HG02610 (cell line): ENCODE measurements around the gene SSTR3.
A peak's percentile ranks its signal among the peaks of the same experiment; 100 is the strongest.
"Not testable (repeated sequence)": the region's sequence is repeated elsewhere in the genome, so short reads cannot be mapped to it uniquely, and the experiment has no call there.

Experiments
- ATAC-seq: cut with Tn5 transposase; IDR thresholded peaks from one replicate; pipeline ENCODE4 v1.9.1; 2021; ENCODE audit warnings: mild to moderate bottlenecking, moderate library complexity; ENCODE audit not compliant: unreplicated experiment

The SSTR3 gene

DNA sequence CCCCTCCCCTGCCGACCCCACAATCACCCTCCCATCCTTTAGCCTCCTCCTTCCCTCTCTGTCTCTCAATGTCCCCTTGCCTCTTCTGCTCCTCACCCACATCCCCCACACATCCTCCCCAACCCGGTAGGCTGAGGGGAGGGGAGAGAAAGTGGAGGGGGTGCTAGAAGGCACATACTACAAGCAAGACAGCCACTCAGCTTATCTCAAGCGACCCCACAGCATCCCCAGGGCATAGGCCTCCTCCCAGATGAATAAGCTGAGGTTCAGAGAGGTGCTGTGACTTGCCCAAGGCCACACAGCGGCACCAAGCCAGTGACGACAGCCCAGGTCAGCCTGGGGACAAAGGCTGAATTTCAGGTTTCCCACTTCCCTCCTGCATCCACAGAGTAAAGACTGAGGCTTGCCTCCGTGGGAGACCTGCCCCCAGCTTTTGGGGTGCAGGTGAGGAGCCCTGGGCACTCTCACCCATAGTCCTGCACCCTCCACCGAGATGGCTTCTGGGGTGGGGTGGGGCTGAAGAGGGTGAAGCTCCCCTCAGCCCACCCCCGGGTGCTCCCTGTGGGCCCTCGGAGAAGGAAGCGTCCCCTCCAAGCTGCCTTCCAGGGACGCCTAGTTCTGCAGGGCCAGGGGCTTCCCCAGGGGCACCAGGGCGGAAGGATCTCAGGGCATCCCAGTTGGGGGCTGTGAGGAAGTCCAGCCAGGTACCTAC lies 31.3 kb upstream of the SSTR3 start:
- ATAC-seq = no peak

DNA sequence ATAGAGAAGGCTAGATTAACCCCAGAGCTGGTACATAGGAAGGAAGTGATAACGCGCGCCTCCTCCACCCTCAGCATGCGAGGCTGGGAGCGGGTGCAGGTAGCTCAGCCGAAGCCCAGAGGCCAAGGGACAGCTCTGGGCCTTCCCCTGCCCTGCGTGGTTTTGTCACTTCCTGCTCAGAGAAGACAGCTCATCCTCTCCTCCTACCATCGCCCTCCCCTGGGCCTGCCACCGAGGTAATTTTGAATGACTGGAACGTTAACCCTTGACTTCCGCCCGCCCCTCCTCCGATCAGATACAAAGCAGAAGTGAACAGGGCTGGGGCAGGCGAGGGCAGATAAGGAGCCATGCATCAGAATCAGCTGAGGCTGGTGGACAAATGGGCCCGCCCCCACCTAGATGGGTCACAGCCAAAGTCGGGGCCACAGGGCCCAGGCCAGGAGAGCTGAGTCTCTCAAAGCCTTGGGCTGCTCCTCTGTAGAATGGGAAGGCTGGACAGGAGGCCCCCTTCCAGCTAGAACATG lies 30.2 kb upstream of the SSTR3 start:
- peak; percentile 67 for ATAC-seq

DNA sequence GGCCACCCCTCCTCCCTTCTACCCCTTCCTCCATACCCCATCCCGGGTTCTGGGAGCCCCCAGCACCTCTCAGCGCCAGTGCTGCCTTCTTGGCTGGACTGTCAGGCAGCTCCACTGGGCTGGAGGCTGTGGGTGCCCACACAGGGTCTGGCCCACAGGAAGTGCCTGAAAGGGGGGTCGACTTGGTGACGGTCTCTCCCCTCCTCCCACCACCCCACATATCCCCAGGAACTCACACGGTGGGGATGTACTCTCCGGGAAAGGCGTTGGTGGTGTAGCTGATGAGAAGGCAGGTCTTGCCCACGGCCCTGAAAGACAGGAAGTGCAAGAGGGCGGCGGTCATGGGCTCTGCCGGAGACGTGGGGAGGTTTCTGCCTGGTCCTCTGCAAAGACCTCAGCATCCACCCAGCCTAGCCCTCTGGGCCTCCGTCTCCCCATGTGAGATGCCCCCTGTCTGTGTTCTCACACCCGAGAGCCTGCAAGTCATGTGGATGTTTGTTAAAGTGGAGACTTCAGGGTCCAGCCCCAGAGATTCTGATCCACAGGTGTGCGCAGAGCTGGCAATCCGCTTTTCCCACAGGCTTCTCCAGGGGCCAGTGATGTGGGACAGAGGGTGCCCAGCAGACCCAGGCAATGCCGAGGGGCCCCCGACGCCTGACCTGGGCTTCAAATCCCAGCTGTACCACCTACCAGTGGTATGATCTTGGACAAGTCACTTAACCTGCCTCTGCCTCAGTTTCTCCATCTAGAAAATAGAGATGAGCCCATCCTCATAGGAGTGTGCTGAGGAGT lies 29.3 kb upstream of the SSTR3 start:
- no peak for ATAC-seq

DNA sequence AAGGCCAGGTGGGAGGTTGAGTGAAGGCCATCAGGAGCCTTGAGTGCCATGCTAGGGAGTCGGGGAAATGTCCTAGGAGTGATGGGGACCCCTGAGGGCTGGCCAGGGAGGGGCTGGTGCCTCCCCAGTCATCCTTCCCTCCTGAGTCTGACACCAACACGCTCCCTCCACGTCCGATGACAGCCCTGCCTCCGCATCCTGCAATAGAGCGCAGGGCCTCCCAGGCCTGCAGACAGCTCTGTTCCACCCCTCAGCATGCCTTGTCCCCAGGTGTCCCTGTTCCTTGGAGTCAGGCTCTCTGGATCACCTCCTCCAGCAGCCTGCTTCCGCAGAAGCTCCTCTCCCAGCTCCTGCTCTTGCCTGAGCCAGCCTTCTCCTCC lies 28.7 kb upstream of the SSTR3 start:
- no peak for ATAC-seq

DNA sequence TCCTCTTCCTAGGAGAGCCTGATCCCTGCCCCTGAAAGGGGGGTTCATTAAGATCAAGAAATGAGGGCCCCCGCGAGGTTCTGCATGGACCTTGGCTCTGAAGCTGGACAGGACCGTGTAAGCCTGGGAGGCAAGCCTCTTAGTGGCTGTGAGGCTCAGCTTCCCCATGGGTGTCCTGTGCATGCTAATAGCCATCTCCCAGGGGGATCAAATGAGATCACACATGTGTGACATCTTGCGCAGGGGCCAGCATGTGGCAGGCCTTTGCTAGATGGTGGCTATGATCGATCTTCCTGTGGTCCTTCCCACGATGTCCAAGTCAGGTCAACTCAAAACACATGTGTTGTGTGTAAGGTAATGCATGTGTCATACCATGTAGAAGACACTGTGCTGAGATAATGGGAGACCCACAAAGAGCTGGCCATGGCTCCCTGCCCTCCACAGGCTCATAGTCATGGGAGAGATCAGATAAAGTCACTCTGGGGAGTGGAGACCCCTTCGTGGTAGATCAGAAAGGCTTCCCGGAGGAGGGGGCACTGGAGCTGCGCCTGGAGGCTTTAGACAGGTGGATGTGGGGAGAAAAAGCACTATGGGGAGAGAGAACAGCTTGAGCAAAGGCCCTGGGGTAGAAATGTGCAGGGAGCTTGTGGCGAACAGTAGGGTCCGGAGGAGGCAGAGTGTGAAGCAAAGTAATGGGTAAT lies 28.1 kb upstream of the SSTR3 start:
- no peak for ATAC-seq

DNA sequence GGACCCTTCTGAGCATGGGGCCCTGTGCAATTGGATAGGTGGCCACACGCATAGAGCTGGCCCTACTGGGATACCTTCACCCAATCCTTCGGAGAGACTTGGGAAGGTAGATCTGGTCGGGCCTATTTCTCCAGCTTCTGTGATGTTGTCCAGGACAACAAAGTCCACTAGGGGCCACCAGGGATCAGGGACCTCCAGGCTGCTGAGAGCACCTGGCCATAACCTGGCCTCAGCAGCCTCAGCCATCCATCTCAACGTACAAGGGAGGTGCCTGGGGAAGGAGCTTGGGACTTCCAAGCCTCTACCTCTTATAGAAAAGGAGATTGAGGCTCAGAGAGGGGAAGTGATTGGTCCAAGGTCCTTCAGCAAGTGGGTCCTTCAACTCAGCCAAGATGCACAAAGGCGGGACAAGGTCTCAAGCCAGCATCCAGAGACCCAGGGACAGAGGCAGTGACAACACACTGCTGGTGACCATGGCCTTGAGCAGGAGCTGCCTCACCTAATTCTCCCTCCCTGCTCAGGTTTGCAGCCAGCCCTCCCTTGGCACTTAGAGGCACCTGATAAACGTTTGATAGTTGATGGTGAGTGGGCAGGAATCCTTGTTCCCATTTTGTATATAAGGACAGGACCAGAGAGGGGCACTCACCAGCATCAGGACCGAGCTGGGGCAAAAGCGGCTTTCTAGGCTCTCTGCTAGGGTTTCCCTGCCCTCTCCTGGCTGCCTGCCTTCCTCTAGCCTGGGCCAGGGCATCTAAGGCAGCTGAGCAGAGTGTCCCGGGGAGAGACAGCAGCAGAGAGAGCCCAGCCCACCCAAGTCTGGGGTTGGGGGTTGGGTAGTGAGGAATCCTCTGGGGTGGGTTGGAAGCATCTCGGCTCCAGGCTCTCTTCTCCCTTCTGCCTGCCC lies 27.3 kb upstream of the SSTR3 start:
- ATAC-seq = no peak

DNA sequence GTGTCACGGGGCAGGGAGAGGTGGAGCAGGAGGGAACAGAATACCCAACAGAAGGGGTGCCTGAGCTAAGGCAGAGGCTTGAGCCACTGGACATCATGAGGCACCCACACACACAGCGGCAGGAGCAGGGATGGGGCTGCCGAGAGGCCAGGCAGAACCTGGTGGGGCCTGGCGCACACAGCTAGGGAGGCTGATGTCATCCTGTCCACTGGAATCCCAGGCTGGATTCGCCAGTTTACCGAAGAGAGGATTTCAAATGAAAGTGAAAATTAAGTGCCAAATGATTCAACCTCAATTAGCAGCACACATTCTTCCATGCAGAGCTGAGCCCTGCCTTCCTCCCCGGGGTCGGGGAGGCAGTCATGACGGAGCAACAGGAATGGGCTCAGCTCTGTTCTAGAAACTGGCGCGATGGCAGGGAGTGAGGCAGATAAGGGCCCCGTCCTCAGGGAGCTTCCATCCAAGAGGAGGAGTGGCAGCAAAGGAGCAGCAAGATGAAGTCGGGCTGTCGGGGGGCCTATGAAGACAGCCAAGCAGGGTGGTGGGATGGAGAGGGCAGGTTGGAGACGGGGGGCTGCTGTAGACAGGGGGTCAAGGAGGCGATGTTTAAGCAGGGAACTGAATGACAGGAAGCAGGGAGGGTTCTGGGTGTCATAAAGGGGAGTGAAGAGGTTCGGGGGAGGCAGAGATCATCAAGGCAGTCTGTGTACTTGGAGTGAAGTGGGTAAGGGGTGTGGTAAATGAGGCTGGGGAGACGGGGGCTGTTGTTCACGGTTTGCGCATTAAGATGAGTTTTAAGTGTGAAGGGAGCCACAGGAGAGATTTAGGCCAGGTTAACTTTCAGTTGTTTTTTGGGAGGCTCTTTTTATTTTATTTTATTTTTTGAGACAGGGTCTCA lies 25.3 kb upstream of the SSTR3 start:
- ATAC-seq = no peak

DNA sequence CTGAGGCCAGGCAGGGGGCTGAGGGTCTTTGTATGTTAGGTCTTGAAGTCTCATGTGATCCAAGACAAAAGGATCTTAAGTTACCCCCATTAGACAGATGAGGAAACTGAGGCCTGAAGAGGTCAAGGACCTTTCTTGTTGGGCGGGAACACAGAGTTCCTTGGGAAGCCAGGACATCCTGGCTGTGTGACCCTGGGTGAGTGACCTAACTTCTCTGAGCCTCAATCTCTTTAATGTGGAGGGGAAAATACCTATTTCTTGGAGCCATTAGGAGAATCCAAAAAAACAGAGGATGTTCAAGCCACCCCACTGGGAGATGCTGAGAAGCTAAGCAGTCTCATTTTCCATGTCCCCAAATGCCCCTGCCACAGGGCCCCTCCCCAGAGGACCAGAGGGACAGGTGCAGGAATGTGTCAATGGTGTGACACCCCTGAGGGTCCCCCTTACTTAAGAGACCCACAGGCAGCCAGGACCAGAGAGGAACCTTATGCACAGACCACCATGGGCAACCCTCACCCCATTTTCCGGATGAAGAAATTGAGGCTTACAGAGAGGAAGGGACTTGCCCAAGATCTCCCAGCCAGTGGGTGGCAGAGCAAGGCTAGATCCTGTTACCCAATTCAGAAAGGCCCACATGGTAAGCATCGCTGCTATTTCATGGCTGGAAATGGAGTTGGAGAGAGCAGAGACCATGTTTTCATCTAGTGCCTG lies 23.8 kb upstream of the SSTR3 start:
- ATAC-seq = no peak

DNA sequence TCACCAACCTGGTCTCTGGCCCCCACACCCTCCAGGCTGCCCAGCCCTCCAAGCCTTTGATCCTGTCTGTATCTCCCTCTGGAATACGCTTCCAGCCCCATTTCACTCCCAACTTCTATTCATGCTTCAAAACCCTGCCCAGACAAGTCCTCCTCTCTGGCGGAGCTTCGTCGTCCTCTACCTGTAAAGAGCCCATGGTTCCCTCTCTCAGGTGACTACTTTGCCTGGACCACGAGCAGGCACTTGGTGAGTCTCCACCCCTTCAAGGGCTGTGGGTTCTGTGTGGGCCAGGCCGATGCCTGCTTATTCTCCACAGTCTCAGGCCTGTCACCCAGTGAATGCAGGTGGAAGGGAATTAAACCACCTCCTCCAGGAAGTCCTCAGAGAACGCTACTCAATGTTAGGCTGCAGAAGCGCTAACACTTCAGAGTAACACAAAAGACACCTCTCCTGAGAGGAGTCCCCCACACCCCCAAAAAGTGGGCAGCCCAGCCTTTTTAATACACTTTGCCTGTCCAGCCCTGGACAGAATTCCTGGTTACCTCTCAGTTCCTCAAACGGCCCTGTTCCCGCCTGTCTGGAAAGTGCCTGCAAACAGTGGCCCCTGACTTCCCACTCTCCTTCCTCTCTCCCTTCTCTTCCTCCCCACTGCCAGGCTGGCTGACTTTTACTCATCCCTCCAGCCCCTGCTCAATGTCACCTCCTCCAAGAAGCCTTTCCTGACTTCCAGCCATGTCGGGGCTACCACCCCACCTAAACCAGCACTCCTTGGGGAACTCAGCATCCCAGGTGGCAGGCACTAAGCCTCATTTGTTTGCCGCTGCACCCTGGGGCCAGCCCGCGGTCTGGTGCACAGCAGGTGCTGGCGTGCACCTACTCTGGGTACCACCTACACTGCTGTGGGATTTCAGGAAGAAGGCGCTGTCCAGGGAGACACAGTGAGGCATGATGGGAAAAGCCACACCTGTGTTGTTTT lies 22.7 kb upstream of the SSTR3 start:
- no peak for ATAC-seq

DNA sequence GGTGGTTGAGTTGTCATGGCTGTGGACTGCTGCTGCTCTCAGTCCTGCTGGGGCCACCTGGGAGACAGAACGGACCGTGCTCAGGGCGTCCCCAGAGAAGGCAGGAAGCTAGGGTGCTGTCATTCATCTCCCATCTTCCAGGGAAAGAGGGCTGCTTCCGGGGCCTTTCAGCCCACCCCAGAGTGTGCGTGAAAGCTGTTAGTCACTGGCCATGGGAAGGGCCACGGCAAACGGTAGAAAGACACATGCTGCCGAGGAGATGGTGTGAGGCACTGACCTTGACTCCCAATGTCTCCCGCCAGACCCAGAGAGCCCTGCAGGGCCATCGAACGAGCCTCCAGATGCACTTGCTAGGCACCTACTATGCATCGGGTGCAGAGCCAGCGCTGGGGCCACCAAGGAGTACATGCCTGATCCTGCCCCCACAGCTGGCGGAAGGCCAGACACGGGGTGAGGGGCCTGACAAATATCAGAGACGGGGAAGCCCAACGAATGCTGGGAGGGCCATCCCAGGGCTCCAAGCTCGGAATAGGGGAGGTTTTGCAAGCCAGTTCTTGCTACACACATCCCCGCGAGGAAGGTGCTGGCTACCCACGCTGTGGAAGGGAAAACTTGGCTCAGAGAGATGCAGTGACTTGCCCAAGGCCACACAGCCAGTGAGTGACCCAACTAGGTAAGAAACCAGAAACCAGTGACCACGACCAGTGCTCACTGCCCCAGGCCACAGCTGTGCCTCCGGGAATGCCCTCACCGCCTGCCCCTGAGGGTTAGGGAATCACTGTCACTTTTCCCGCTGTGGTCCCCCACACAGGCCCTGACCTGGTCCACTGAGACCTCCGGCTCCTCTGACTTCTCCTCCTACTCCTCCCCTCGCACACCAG lies 21.7 kb upstream of the SSTR3 start:
- no peak for ATAC-seq

DNA sequence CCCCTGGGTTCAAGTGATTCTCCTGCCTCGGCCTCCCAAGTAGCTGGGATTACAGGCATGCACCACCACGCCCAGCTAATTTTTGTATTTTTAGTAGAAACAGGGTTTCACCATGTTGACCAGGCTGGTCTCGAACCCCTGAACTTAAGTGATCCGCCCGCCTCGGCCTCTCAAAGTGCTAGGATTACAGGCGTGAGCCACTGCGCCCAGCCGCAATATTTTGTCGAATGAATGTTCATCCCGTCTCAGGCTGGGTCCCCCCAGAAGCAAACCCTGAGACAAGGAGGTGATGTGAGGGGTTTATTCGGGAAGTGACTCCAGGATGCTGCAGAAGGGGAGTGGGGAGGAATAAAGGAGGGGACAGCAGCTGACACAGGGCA lies 21.1 kb upstream of the SSTR3 start:
- not testable (repeated sequence) for ATAC-seq

DNA sequence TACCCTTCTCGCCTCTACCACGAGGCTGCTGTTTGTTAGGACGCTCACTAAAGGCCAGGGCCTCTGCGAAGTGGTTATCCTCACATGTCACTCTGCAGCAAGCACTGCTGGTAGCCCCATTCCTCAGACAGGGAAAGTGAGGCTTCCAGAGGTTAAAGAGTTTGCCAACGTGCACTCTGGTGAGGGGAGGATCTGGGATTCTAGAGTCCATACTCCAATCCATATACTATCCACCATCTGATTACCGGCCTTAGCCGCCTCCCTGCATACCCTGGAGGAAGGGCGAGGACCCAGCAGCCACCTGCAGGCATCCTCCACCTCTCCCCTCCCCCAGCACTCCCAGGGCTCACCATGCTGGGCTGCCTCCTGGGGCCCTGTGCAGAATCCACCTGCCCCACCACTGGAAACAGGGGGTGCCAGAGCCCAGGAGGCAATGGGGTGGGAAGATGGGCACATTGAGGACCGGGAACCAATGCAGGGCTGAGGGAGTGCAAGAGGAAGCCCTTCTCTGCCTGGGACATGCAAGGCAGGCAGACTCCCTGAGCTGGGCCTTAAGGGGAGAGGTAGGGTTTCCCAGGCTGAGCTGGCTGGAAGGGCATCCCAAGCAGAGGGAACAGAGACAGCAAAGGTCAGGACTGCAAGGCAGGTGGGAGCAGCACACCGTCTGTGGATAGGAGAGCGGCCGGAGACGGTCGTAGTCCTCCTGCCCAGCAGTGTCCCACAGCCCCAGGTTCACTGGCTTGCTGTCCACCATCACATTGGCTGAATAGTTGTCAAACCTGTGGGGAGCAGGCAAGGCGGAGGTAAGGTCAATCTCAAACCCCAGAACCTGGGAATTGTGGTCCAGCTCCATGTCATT lies 20.1 kb upstream of the SSTR3 start:
- ATAC-seq = no peak

DNA sequence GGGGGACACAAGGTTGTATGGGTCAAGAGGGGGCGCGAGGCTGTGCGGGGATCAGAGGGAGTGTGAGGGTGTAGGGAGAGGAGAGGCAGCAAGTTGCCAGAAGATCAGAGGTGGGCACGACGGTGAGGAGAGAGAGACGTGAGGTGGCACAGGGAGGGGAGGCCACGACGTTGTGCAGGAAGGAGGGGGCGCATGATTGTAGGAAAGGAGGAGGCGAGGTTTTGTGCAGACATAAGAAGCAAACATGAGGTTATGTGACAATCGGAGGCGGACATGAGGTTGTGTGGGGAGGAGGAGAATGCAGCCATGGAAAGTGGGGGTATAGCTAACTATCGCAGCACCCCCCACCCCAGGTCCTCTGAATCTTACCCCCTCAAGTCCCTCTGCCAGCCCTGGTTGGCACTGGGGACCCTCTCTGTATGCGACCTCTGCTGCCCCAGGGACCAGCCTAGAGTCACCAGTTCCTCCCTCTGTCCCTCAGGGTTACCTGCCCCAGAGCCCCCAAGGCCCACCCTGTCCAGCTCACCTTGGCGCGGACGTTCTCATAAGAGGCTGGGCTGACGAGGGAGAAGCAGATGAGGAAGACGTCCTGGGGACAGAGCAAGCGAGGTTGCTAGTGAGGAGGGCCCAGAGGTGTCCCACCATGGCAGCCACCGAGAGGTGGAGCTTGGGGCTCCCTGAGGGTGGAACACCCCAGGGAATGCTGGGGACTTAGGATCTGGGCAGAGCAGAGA lies 19.3 kb upstream of the SSTR3 start:
- no peak for ATAC-seq

DNA sequence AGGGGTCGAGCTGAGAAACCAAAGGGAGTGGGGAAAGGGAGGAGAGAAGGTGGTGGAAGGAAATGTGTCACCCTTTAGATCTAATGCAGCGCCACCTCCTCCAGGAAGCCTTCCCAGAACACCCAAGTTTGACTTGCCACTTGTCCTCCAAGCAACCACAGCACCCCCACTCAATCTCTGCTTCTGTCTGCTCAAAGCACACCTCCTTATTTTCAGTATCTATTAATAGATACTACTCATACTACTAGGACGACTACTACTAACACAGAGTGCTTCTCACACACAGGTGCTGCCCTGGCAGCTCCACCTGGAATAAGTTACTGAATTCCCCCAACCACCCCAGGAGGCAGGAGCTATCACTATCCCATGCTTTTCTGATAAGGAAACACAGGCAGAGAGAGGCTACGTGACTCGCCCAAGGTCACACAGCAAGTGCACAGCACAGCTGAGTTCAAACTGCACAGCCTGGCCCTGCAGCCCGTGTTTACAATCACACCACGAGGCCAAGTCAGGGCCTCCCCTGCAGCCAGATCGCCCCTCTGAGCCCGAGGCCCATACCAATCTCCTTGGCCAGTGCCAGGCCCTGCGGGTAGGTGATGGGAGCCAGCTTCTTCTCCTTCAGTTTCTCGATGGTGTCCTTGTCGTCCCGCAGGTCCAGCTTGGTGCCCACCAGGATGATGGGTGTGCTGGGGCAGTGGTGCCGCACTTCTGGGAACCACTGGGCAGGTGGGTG lies 18.6 kb upstream of the SSTR3 start:
- no peak for ATAC-seq
